Measurements from ENCODE around the gene SURF2. TPM values are rescaled to one million over a fixed set of nuclear protein-coding genes. Genes with fewer than 3 reads are reported as not detected.

The SURF2 gene
- total and polyA plus RNA-seq, 9 of the 15 experiments (the other 6 are each of a cell fraction or from before 2014, with no cell fraction given): 5.5 to 82.5 (median 21.3) TPM

- TF ChIP-seq COPS2 (conservative IDR thresholded peaks at IDR 0.05): no peak
- no peak for TF ChIP-seq KDM4B (IDR thresholded peaks at IDR 0.05; ENCODE audit: borderline replicate concordance in 2 of 2, low read depth in 1 of 2)
- TF ChIP-seq ZNF217 (CRISPR knock-in tag; IDR thresholded peaks at IDR 0.05): no peak
- no peak for TF ChIP-seq POLR2AphosphoS2 (IDR thresholded peaks at IDR 0.05; ENCODE audit: low read length)
- no peak for TF ChIP-seq U2AF2 (optimal IDR thresholded peaks at IDR 0.05; ENCODE audit: low read depth, low read length)
- no peak for TF ChIP-seq TAF9B (IDR thresholded peaks at IDR 0.05; ENCODE audit: partially characterized antibody)
- no peak for TF ChIP-seq ZNF408 (CRISPR knock-in tag; IDR thresholded peaks at IDR 0.05; ENCODE audit: low read depth)
- no peak for TF ChIP-seq EGR1 (conservative IDR thresholded peaks at IDR 0.05)
- TF ChIP-seq MBD1 (CRISPR knock-in tag; IDR thresholded peaks at IDR 0.05): no peak
- TF ChIP-seq E2F5 (CRISPR knock-in tag; IDR thresholded peaks at IDR 0.05): peak; percentile 73; the same call in 1 of the 2 replicates
- TF ChIP-seq ZNF280A (IDR thresholded peaks at IDR 0.05; ENCODE audit: low read depth, partially characterized antibody): no peak
- TF ChIP-seq FOS (IDR thresholded peaks at IDR 0.05; ENCODE audit: extremely low read depth, insufficient read length): no peak
- TF ChIP-seq BCL6 (CRISPR knock-in tag; IDR thresholded peaks at IDR 0.05): no peak
- no peak for TF ChIP-seq ZNF696 (CRISPR knock-in tag; conservative IDR thresholded peaks at IDR 0.05)
- no peak for TF ChIP-seq HSF4 (CRISPR knock-in tag; IDR thresholded peaks at IDR 0.05; ENCODE audit: borderline replicate concordance)
- TF ChIP-seq ZNF584 (CRISPR knock-in tag; IDR thresholded peaks at IDR 0.05; ENCODE audit: low read depth): no peak
- no peak for TF ChIP-seq PPARD (CRISPR knock-in tag; IDR thresholded peaks at IDR 0.05)
- no peak for TF ChIP-seq SAP30 (IDR thresholded peaks at IDR 0.05; ENCODE audit: borderline replicate concordance, insufficient read depth, low read depth, low read length, poor library complexity, severe bottlenecking)
- TF ChIP-seq POLR2G (IDR thresholded peaks at IDR 0.05; ENCODE audit: low read depth, low read length): peak; percentile 99
- TF ChIP-seq PHF8 (IDR thresholded peaks at IDR 0.05; ENCODE audit: borderline replicate concordance, low read length): peak; percentile 94; the same call in 1 of the 2 replicates
- TF ChIP-seq TBP (optimal IDR thresholded peaks at IDR 0.05; ENCODE audit: low read depth, low read length): peak; percentile 86
- TF ChIP-seq SRF (CRISPR knock-in tag; IDR thresholded peaks at IDR 0.05): peak in 1 of 2 experiments; percentile 50; a peak in 1 of 4 replicates
- TF ChIP-seq RFX7 (CRISPR knock-in tag; IDR thresholded peaks at IDR 0.05): no peak
- TF ChIP-seq ZNF644 (tag; IDR thresholded peaks at IDR 0.05; ENCODE audit: low read depth): no peak
These were observed 19.6 kb downstream of the SURF2 start, which contains the start of the genes STKLD1 and SURF4 (continued) for GRCh38 chr9:133375724-133376654.
